Muscle of back (tissue), 11 donors: ENCODE measurements around the gene ZNF385D. TPM values are rescaled to one million over a fixed set of nuclear protein-coding genes. Genes with fewer than 3 reads are reported as not detected.
"Not testable (repeated sequence)": the region's sequence is repeated elsewhere in the genome, so short reads cannot be mapped to it uniquely, and the experiment has no call there.

Experiments used
- DNase-seq, 3 donors: peaks; one replicate each; pipeline versions ENCODE4 v3.0.0 to v3.0.0-alpha.2; 2013
- polyA plus RNA-seq, 10 donors: library from polyadenylated mRNA; unstranded; fragments of 120-200 nt; gene quantifications; one replicate each; pipeline ENCODE4 v1.2.1, GENCODE V29; 2013; ENCODE audit not compliant: insufficient read length in 10 of 10

Gene ZNF385D
- polyA plus RNA-seq, 10 donors, result 24.4 to 36.2 (median 27.6) TPM

DNA sequence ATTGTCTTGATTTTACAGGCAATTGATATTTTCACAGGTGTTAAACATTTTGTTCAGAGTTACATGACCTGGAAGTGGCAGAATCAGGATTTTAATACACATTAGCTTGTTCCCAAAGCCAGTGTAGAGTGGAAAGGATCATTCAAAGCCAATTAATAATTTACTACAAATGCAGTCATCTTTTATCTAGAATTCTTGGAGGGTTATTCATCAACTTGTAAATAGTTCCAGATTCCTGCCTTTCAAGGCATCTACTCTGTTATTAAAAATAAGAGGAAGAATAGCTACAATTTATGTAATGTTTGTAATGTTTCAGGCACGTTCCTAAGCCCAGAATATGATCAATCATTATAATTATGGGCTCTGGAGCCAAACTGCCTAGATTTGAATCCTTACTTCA lies 358.5 kb downstream of the ZNF385D start:
- peak in 1 of 3 donors; percentile 20 for DNase-seq

DNA sequence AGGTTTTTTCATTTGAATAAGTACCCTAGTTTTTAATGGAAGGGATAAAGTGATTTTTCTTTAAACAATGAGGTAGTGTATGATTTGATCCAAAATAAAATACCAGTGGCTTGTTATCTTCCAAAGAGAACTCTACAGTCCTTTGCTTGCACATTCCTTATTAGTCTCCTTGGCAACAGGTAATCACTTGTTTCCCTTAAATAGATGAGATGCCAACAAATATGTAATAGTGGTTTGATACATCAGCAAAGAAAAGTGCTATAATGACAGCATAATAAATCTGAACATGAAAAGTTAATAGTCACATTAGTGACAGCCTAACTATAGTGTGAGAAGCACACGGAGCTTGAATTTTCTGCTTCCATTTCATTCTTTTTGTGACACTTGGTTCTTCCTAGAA lies 360.2 kb downstream of the ZNF385D start:
- peak in 2 of 3 donors; percentile 26 to 42 for DNase-seq

DNA sequence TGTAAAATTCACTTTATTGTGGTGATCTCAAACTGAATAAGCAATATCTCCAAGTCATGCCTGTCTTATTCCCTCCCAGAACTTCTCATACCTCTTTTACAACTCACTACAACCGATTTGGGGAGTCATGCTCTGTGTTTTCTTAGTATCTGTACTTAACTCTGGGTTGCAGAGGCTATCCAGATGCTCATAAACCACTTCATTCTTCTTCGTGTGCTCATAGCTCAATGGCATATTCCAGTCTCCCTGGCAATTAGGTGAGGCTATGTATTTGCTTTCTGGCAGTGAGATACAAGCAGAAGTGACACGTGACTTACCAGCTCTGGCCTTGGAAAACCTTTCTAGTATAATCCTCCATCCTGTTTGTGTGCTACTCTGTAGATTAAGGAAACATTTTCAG lies 360.9 kb downstream of the ZNF385D start:
- peak in 1 of 3 donors; percentile 69 for DNase-seq

DNA sequence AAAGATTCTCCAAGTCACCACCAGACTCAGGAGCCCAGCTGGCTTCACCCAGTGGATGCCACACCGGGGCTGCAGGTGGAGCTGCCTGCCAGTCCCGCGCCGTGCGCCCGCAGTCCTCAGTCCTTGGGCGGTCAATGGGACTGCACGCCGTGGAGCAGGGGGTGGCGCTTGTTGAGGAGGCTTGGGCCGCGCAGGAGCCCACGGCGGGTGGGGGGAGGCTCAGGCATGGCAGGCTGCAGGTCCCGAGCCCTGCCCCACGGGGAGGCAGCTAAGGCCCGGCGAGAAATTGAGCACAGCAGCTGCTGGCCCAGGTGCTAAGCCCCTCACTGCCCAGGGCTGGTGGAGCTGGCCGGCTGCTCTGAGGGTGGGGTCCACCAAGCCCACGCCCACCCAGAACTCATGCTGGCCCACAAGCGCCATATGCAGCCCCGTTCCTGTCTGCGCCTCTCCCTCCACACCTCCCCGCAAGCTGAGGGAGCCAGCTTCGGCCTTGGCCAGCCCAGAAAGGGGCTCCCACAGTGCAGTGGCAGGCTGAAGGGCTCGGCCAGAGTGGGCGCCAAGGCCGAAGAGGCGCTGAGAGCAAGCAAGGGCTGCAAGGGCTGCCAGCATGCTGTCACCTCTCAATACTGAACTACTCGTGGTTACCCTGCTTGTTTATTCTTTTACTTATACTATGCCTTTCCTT lies 363.7 kb downstream of the ZNF385D start:
- not testable (repeated sequence) for DNase-seq

DNA sequence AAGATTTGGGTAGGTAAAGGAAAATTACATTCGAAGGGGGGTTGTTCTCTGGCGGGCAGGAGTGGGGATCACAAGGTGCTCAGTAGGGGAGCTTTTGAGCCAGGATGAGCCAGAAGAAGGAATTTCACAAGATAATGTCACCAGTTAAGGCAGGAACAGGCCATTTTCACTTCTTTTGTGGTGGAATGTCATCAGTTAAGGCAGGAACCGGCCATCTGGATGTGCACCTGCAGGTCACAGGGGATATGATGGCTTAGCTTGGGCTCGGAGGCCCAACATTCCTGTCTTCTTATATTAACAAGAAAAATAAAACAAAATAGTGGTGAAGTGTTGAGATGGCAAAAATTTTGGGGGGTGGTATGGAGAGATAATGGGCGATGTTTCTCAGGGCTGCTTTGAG lies 373.0 kb downstream of the ZNF385D start:
- DNase-seq, result not testable (repeated sequence)

DNA sequence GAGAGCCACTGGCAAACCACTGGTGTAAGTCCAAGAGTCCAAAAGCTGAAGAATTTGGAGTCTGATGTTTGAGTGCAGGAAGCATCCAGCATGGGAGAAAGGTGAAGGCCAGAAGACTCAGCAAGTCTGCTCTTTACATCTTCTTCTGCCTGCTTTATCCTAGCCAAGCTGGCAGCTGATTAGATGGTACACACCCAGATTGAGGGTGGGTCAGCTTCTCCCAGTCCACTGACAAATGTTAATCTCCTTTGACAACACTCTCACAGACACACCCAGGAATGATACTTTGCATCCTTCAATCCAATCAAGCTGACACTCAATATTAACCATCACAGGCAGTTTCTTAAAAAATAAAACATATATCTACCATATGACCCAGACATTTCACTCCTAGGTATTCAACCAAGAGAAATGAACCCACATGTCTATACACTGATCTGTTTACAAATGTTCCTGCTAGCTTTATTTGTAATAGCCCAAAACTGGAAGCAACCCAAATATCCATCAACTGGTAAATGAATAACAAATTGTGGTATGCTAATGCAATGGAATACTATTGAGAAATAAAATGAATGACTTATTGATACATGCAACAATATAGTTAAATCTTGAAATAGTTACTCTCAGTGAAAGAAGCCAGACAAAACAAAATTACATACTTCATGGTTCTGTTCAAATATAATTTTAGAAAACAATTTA lies 373.8 kb downstream of the ZNF385D start:
- DNase-seq, result no peak

DNA sequence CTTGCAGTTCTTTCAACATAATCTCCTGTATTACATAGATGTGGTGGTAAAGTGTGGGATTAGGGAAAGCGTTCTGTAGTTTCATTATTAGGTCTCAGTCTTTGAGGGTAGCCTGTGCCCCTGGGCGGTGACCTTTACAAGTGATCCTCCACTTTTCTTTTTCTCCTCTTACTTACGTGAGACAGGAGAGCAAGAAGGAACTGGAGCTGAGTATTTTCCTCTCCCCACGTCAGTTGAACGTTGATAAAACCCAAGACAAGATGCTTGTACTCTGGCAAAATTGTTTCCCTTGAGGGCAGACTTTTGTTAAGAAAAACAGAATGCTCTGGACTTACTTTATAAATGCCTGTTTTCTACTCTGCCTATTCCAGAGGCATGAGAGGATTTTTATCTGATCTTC lies 378.7 kb downstream of the ZNF385D start:
- no peak for DNase-seq
